NCI-H1048 (cell line): Measurements from ENCODE around the gene PUSL1.

Experiments
- DNase-seq: peaks from one replicate; lab custom pipeline; 2025; lab: John Stamatoyannopoulos, UW

Gene PUSL1

GRCh38 chr1:1295154-1295923, 13.1 kb upstream of the PUSL1 start:
- DNase-seq, result no peak

GRCh38 chr1:1296070-1297061, 12.0 kb upstream of the PUSL1 start:
- no peak for DNase-seq

- DNase-seq, result no peak
These were observed 10.5 kb upstream of the PUSL1 start for GRCh38 chr1:1297802-1298424.

- no peak for DNase-seq
These were observed 9.3 kb upstream of the PUSL1 start for GRCh38 chr1:1298861-1299685.

- no peak for DNase-seq
These were observed 8.6 kb upstream of the PUSL1 start for GRCh38 chr1:1299686-1300351.

GRCh38 chr1:1300352-1300739, 8.1 kb upstream of the PUSL1 start:
- no peak for DNase-seq

- no peak for DNase-seq
These were observed 6.4 kb upstream of the PUSL1 start for GRCh38 chr1:1302006-1302430.

- DNase-seq, result no peak
These were observed 5.4 kb upstream of the PUSL1 start for GRCh38 chr1:1302951-1303509.

- DNase-seq, result no peak
These were observed 4.7 kb upstream of the PUSL1 start for GRCh38 chr1:1303736-1304135.

GRCh38 chr1:1304331-1305299, 3.8 kb upstream of the PUSL1 start:
- no peak for DNase-seq

GRCh38 chr1:1305300-1306069, 2.9 kb upstream of the PUSL1 start:
- DNase-seq, result no peak

GRCh38 chr1:1306070-1306660, 2.2 kb upstream of the PUSL1 start:
- DNase-seq, result no peak

GRCh38 chr1:1306661-1307260, 1.6 kb upstream of the PUSL1 start:
- DNase-seq, result no peak

GRCh38 chr1:1307261-1307922, 1.0 kb upstream of the PUSL1 start:
- DNase-seq, result no peak

GRCh38 chr1:1308756-1309250, 406 bp downstream of the PUSL1 start:
- no peak for DNase-seq

- DNase-seq, result no peak
These were observed 1.1 kb downstream of the PUSL1 start for GRCh38 chr1:1309251-1310108.

GRCh38 chr1:1310109-1310385, 1.6 kb downstream of the PUSL1 start:
- DNase-seq, result no peak
